PFSK-1 (cell line): ENCODE results near the gene ROM1.

ENCODE experiments used
- FOXP2 ChIP-seq: optimal IDR thresholded peaks from 2 replicates; pipeline ENCODE3; 2011; ENCODE audit warnings: borderline replicate concordance, control low read depth, inconsistent platforms; ENCODE audit not compliant: insufficient read depth; ENCODE audit errors: extremely low read length, extremely low read depth
- POLR2AphosphoS5 ChIP-seq: IDR thresholded peaks from 2 replicates; pipeline ENCODE4 v1.6.1; 2012; ENCODE audit warnings: low read depth, mild to moderate bottlenecking, control low read depth, low read length, moderate library complexity
- REST ChIP-seq, 2 experiments: IDR thresholded peaks; 2 replicates each; pipeline versions ENCODE4 v1.6.1 to v1.8.0; 2011 to 2012; ENCODE audit warnings: low read depth in 2 of 2, low read length in 2 of 2, control low read depth in 1 of 2, inconsistent platforms in 1 of 2, mild to moderate bottlenecking in 1 of 2, moderate library complexity in 1 of 2; ENCODE audit not compliant: insufficient read depth in 1 of 2
- SIN3A ChIP-seq: IDR thresholded peaks from 2 replicates; pipeline ENCODE4 v1.6.1; 2012; ENCODE audit warnings: mild to moderate bottlenecking, low read length, moderate library complexity, borderline replicate concordance; ENCODE audit not compliant: insufficient read depth
- TAF1 ChIP-seq: IDR thresholded peaks from 2 replicates; pipeline ENCODE4 v1.6.1; 2012; ENCODE audit warnings: low read length, control low read depth, borderline replicate concordance; ENCODE audit not compliant: insufficient read depth

Gene ROM1

GRCh38 chr11:62611705-62612365 lies 1.2 kb upstream of the ROM1 start:
- no peak for TF ChIP-seq FOXP2
- TF ChIP-seq TAF1: no peak
- TF ChIP-seq REST (IDR thresholded peaks at IDR 0.05; ENCODE audit: insufficient read depth in 1 of 2, low read depth in 2 of 2, low read length in 2 of 2): no peak
- no peak for TF ChIP-seq POLR2AphosphoS5
- TF ChIP-seq SIN3A: no peak

GRCh38 chr11:62613291-62613778 lies 278 bp downstream of the ROM1 start:
- no peak for TF ChIP-seq FOXP2
- no peak for TF ChIP-seq REST (IDR thresholded peaks at IDR 0.05; ENCODE audit: insufficient read depth in 1 of 2, low read depth in 2 of 2, low read length in 2 of 2)
- no peak for TF ChIP-seq POLR2AphosphoS5
- TF ChIP-seq SIN3A: no peak
- no peak for TF ChIP-seq TAF1

GRCh38 chr11:62614275-62614674 lies 1.2 kb downstream of the ROM1 start:
- no peak for TF ChIP-seq POLR2AphosphoS5
- TF ChIP-seq REST (IDR thresholded peaks at IDR 0.05; ENCODE audit: insufficient read depth in 1 of 2, low read depth in 2 of 2, low read length in 2 of 2): no peak
- TF ChIP-seq SIN3A: no peak
- TF ChIP-seq TAF1: no peak
- no peak for TF ChIP-seq FOXP2

- TF ChIP-seq SIN3A: no peak
- TF ChIP-seq POLR2AphosphoS5: no peak
- TF ChIP-seq FOXP2: no peak
- no peak for TF ChIP-seq REST (IDR thresholded peaks at IDR 0.05; ENCODE audit: insufficient read depth in 1 of 2, low read depth in 2 of 2, low read length in 2 of 2)
These were observed 2.5 kb downstream of the ROM1 start for GRCh38 chr11:62615521-62615920.

- TF ChIP-seq REST (IDR thresholded peaks at IDR 0.05; ENCODE audit: insufficient read depth in 1 of 2, low read depth in 2 of 2, low read length in 2 of 2): no peak
- TF ChIP-seq POLR2AphosphoS5: no peak
- no peak for TF ChIP-seq SIN3A
These were observed 8.0 kb downstream of the ROM1 start for GRCh38 chr11:62621027-62621566.
